Stimulated activated CD8-positive, alpha-beta memory T cell treated with anti-CD3 and anti-CD28 coated beads, Interleukin-4, amount 100 ng/mL, for 48 hours (primary cell): Measurements from ENCODE around the gene GGA1.

Experiments used
- DNase-seq: peaks from one replicate; pipeline ENCODE4 v3.0.0-alpha.2; 2020

The GGA1 gene

DNA sequence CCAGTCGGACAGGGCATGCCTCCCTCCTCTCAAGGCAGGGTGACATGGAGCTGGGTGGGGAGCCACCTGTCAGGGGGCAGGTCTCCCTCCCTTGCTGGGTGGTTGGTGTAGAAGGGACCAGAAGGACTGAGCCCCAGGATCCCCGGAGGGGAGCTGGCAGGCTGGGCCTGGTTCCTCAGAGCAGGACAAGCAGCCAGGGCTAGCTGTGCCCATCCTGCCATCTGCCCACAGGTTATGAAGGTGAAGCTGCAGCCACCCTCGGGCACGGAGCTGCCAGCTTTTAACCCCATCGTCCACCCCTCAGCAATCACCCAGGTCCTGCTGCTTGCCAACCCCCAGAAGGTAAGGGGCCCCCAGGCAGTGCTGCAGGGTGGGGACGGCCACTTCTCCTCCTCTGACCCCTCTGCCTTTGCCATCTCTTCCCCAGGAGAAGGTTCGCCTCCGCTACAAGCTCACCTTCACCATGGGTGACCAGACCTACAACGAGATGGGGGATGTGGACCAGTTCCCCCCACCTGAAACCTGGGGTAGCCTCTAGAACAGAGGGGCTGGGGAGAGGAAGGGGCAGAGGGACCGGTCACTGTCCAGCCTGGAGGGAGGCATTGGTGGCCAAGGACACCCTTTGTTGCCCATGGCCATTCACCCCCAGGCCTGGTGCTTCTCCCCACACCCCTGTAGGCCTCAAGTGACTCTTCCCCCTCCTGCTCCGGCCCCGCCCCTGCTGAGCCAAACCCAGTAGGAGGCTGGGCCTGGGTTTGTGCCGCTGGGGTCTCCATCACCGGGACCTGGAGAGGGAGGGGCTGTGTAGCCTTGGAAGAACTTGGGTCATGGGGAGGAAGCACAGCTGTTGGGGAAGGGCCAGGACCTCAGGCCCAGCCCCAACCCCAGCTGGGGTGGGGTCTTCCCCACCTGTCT lies 23.8 kb downstream of the GGA1 start:
- DNase-seq: peak; percentile 66

GRCh38 chr22:37633089-37633624 lies 24.5 kb downstream of the GGA1 start:
- peak; percentile 74 for DNase-seq

- peak; percentile 81 for DNase-seq
Measured at GRCh38 chr22:37633625-37634416, 25.2 kb downstream of the GGA1 start.

DNA sequence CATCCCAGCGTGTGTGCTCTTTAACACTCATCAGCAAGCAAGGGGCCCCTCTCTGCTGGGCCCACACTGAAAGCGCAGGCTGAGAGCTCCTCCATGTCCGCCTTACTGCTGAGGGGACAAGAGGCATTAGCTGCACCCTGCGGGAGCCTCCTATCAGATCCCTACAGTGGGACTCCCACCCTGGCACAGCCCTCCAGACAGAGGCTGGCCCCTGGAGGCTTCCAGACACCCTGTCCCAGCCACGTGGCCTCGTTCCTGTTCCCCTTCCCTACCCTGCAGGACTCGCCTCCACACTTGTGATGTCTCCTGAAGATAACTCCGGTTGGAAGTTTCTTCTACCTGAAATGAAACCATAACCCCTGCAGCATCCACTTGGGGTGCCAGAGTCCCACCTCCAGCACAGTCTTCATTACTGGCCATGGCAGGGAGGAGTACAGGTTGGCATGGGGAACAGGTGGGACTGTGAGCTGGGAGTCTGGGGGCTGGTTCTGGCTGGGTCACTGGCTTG lies 25.8 kb downstream of the GGA1 start:
- DNase-seq: no peak

GRCh38 chr22:37635157-37635556 lies 26.5 kb downstream of the GGA1 start:
- DNase-seq: no peak

- no peak for DNase-seq
Measured at GRCh38 chr22:37636186-37636948, 27.7 kb downstream of the GGA1 start.

- no peak for DNase-seq
Measured at GRCh38 chr22:37636949-37637273, 28.3 kb downstream of the GGA1 start.

- DNase-seq: peak; percentile 51
Measured at GRCh38 chr22:37638391-37639069, 29.9 kb downstream of the GGA1 start.

- DNase-seq: peak; percentile 73
Measured at GRCh38 chr22:37639070-37639760, 30.6 kb downstream of the GGA1 start, which contains the start of gene SH3BP1. Gene SH3BP1 (plus strand): TSS chr22:37639669. CDS start chr22:37639788, 119 bp downstream.

- DNase-seq: peak; percentile 53
Measured at GRCh38 chr22:37639771-37640590, 31.3 kb downstream of the GGA1 start.

GRCh38 chr22:37640591-37641560 lies 32.2 kb downstream of the GGA1 start:
- no peak for DNase-seq

- DNase-seq: no peak
Measured at GRCh38 chr22:37641561-37641949, 32.9 kb downstream of the GGA1 start.

DNA sequence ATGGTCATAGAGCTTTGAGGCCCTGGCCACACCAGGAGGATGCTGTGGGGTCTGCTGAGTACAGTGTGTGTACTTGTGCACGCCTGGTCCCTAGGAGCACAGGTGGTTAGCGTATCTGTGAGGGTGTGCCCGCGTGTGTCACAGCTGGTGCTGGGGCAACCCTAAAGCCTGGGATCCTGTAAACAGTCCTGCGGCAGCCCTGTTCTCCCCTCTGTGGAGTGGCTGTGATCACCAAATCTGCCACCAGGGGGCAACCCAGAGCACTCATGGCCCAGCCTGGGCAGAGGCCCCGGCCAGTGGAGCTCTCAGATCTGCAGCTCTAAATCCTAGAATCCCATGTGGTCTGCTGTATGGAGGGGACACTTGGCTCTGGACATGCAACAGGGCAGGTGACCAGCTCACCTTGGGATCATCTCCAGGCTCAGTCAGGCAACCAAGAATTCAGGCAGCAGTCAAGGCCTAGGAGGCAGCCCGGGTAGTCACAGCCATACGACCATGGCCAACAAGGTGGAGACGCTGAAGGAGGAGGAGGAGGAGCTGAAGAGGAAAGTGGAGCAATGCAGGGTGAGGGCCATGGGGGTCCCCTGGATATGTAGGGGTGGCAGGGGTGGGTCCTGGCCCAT lies 34.7 kb downstream of the GGA1 start:
- DNase-seq: peak; percentile 98

DNA sequence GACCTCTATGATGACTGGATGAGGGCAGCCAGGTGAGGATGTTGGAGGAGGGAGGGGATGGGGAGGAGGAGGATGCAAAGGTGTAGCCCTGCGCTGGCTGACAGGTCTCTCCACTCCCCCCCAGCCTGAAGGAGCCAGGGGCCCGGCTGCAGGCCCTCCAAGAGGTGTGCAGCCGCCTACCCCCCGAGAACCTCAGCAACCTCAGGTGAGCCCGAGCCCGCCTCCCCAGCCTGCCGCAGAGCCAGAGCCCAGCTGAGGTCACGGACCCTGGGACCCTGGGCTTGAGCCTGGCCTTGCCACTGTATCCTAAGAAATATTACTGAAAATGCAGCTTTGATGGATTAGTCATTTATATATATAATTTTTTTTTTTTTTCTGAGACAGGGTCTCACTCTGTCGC lies 38.7 kb downstream of the GGA1 start:
- DNase-seq: no peak

DNA sequence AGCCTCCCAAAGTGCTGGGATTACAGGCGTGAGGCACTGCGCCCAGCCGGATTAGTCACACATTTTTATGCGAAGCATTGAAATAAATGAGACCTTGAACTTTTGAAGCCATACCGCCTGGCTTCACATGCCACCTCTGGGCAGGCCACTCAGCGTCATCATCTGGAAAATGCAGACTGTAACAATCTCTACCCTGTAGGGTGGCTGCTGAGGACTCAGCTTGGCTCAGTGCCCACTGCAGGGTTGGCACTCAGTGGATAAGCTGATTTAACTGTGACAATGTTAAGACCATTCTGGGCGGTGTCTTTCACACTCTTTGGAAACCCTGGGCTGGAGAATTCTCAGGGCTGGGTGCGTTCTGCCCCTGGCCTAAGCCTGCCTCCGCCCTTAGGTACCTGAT lies 39.3 kb downstream of the GGA1 start:
- DNase-seq: no peak

DNA sequence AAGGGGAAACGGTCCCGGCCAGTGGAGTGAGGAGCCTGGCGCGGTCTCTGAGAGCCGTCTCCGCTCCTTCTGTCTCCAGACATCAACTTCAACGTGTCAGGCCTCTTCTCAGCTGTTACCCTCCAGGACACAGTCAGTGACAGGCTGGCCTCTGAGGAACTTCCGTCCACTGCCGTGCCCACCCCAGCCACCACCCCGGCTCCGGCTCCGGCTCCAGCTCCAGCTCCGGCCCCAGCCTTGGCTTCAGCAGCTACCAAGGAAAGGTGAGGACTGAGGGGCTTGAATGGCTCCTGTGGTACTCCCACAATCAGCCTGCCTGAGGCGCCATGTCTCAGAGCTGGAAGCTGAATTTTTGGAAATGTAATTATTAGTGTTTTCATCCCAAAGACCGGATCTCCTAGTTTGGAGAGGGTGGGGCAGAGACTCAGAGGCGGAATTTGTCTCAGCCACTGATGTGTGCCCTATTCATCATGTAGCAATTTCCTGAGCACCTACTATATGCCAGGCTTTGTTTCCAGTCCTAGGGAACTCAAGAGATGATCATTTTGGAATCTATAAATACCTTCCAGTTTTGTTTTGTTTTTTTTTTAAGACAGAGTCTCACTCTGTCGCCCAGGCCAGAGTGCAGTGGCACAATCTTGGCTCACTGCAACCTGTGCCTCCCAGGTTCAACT lies 42.0 kb downstream of the GGA1 start:
- no peak for DNase-seq

DNA sequence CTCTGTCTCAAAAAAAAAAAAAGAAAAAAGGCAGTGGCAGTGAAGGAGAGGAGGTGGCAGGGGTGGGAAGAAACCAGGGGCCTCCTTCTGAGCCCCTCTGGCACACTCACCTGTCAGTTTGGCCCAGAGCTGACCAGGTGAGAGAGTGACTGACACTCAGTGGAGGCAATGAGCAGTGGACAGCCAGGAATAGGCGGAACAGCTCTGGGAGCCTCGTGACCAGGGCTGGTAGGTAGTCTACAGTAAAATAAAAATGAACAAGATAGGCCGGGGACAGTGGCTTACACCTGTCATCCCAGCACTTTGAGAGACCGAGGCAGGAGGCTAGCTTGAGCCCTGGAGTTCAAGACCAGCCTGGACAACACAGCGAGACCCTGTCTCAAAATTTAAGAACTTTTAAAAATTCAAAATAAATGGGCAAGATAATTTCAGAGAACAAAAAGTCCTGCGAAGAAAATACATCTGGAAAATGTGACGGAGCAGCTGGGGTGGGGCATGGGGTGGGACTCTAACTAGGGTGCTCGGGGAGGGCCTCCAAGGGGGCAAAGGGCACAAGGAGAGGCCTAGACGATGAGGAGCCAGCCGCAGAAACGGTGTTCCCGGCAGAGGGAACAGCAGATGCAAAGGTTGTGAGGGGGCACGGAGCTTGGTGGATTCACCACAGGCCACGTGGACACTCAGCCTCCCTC lies 46.1 kb downstream of the GGA1 start:
- no peak for DNase-seq

DNA sequence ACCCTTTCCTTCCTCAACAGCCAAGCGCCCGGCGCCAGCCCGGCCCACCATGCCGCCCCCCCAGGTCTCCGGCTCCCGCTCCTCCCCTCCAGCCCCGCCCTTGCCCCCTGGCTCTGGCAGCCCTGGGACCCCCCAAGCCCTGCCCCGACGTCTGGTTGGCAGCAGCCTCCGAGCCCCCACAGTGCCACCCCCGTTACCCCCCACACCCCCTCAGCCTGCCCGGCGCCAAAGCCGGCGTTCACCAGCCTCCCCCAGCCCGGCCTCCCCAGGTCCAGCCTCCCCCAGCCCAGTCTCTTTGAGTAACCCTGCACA lies 46.6 kb downstream of the GGA1 start:
- no peak for DNase-seq
